Colon (tissue), 2 donors: ENCODE data around the gene DUS2.

Source experiments
- FAIRE-seq: peaks from 2 replicates; lab custom pipeline; 2012; peaks lifted over from hg19 to GRCh38; lab: Jason Lieb, UNC
- donor health status: control.
- donor health status: control.

DUS2 gene

GRCh38 chr16:68046106-68046505 is 23.0 kb downstream of the DUS2 start:
- FAIRE-seq, result no peak

- no peak for FAIRE-seq
Observed at GRCh38 chr16:68047987-68048386, 24.9 kb downstream of the DUS2 start.

- FAIRE-seq, result no peak
Observed at GRCh38 chr16:68049449-68049848, 26.4 kb downstream of the DUS2 start.

GRCh38 chr16:68055395-68055794 is 32.3 kb downstream of the DUS2 start:
- no peak for FAIRE-seq

GRCh38 chr16:68059804-68060203 is 36.7 kb downstream of the DUS2 start:
- no peak for FAIRE-seq

GRCh38 chr16:68061396-68061795 is 38.3 kb downstream of the DUS2 start:
- no peak for FAIRE-seq

GRCh38 chr16:68062910-68063393 is 39.9 kb downstream of the DUS2 start:
- no peak for FAIRE-seq

- FAIRE-seq, result no peak
Observed at GRCh38 chr16:68064791-68065365, 41.8 kb downstream of the DUS2 start.

- FAIRE-seq, result no peak
Observed at GRCh38 chr16:68065716-68066305, 42.7 kb downstream of the DUS2 start.

GRCh38 chr16:68066763-68067162 is 43.7 kb downstream of the DUS2 start:
- no peak for FAIRE-seq

- FAIRE-seq, result no peak
Observed at GRCh38 chr16:68068926-68069325, 45.8 kb downstream of the DUS2 start.

GRCh38 chr16:68069511-68070248 is 46.6 kb downstream of the DUS2 start:
- no peak for FAIRE-seq

GRCh38 chr16:68070249-68070730 is 47.2 kb downstream of the DUS2 start:
- FAIRE-seq, result no peak

- no peak for FAIRE-seq
Observed at GRCh38 chr16:68070806-68071517, 47.9 kb downstream of the DUS2 start.

GRCh38 chr16:68071518-68071901 is 48.4 kb downstream of the DUS2 start:
- no peak for FAIRE-seq

- FAIRE-seq, result no peak
Observed at GRCh38 chr16:68072038-68072695, 49.1 kb downstream of the DUS2 start.

GRCh38 chr16:68073902-68074760 is 51.0 kb downstream of the DUS2 start:
- FAIRE-seq, result no peak

GRCh38 chr16:68074850-68075555 is 51.9 kb downstream of the DUS2 start:
- FAIRE-seq, result no peak

GRCh38 chr16:68075980-68076379 is 52.9 kb downstream of the DUS2 start:
- no peak for FAIRE-seq

GRCh38 chr16:68076560-68076959 is 53.5 kb downstream of the DUS2 start:
- no peak for FAIRE-seq
